Thoracic aorta (tissue), 2 donors: ENCODE measurements around the gene ZBTB16. TPM values are rescaled to one million over a fixed set of nuclear protein-coding genes. Genes with fewer than 3 reads are reported as not detected.

Experiments
- ATAC-seq: fragments of 150-250 bp; one replicate; pipeline ENCODE4 v1.8.0; 2017; ENCODE audit warnings: low read depth; ENCODE audit not compliant: insufficient number of reproducible peaks, low FRiP score
- DNase-seq: peaks from one replicate; pipeline ENCODE4 v3.0.0-alpha.2; 2020; ENCODE audit warnings: low spot score
- H3K27ac ChIP-seq, 2 donors: fragments of 200-600 bp; sonication (generic); 1 replicate in 1 of 2; 2 replicates in 1 of 2; pipeline ENCODE4 v1.5.1; 2016; ENCODE audit warnings: mild to moderate bottlenecking in 2 of 2, moderate library complexity in 2 of 2
- H3K27me3 ChIP-seq: fragments of 200-600 bp; sonication (generic); replicated peaks from 2 replicates; pipeline ENCODE4 v1.6.0; 2016; ENCODE audit warnings: mild to moderate bottlenecking; ENCODE audit not compliant: insufficient read depth
- H3K36me3 ChIP-seq: fragments of 200-600 bp; sonication (generic); one replicate; pipeline ENCODE4 v1.5.1; 2016
- H3K4me1 ChIP-seq, 2 donors: fragments of 200-600 bp; sonication (generic); 1 replicate in 1 of 2; 2 replicates in 1 of 2; pipeline versions ENCODE4 v1.5.1 to v1.6.0; 2016; ENCODE audit warnings: low read depth in 2 of 2, mild to moderate bottlenecking in 1 of 2; ENCODE audit not compliant: control insufficient read depth in 1 of 2
- H3K4me3 ChIP-seq: fragments of 200-600 bp; sonication (generic); 2 replicates; pipeline ENCODE4 v1.5.1; 2016; ENCODE audit warnings: mild to moderate bottlenecking
- H3K9me3 ChIP-seq: fragments of 200-600 bp; sonication (generic); 2 replicates; pipeline ENCODE4 v1.5.1; 2016
- CTCF ChIP-seq: fragments of 200-600 bp; sonication (generic); IDR thresholded peaks from one replicate; pipeline ENCODE4 v1.5.1; 2019; ENCODE audit warnings: antibody characterized with exemption
- total RNA-seq, 2 donors: library from RNA; depleted of rRNA; stranded (reverse); fragments of >200 nt; gene quantifications; one replicate each; pipeline versions ENCODE4 v1.1.0 to v1.2.3, GENCODE V29; 2016

The ZBTB16 gene
- total RNA-seq, 2 donors from 2014 or later = 314 to 545 TPM

DNA sequence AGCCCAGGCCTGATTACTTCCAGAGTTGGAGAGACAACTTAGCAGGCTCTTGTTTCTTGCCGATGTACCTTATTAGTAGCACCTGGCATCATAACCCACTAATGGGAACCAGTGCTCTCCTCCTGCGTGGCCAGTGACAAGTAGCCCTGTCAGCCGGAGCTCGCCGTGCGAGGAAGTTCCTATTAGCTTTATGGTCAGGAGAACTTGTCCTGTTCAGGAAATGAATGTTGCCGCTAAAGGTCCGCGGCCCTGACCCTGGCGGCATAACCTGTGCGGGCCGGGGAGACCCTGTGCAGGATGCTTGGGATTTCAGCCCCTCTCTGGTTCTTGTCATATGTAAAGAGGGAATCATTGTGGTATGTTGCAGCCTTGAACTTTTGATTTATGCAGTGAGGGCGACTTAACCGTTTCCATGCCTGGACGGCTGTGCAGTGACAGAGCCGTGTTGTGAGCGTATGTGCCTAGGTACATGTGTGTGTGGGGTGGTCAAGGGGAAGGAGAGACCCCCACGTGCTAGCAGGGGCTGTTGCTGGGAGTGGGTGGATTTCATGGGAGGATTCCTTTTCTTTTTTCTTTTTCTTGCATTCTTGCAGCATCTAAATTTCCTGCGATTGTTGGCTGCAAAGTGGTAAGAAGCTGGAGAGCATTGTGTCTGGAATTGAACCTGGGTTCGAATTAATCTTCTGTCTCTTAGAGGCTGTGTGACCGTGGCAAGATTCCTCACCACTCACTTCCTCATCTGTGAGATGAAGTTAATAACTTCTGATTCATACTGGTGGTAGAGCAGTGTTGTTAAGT is 15.2 kb downstream of the ZBTB16 start:
- Histone ChIP-seq H3K4me1 (peaks cover 89 to 98% of the 10 kb centered on the region in 2 donors), H3K27ac (peak overlapping the region; percentile 71 to 80), H3K4me3 (peak overlapping the region; percentile 62), H3K27me3 (no peaks in the 10 kb centered on the region), H3K36me3 (peaks cover 50% of the 10 kb centered on the region), H3K9me3 (no peaks in the 10 kb centered on the region)
- ATAC-seq (no peak), DNase-seq (no peak)
- TF ChIP-seq CTCF = no peak

- Histone ChIP-seq H3K9me3 (no peaks in the 10 kb centered on the region), H3K27ac (peak overlapping the region; percentile 71 to 80), H3K36me3 (peaks cover 48% of the 10 kb centered on the region), H3K4me1 (peaks cover 93 to 100% of the 10 kb centered on the region in 2 donors), H3K4me3 (peak overlapping the region; percentile 62), H3K27me3 (no peaks in the 10 kb centered on the region)
- DNase-seq (no peak), ATAC-seq (no peak)
- no peak for TF ChIP-seq CTCF
Observed at GRCh38 chr11:114075344-114075610, 15.8 kb downstream of the ZBTB16 start.

GRCh38 chr11:114075891-114076441 is 16.5 kb downstream of the ZBTB16 start:
- Histone ChIP-seq H3K4me1 (peaks cover 93 to 100% of the 10 kb centered on the region in 2 donors), H3K27me3 (no peaks in the 10 kb centered on the region), H3K4me3 (peak overlapping the region; percentile 62), H3K27ac (peak overlapping the region; percentile 71 to 80), H3K36me3 (peaks cover 43% of the 10 kb centered on the region), H3K9me3 (no peaks in the 10 kb centered on the region)
- peak; percentile 73 for TF ChIP-seq CTCF
- no peak for DNase-seq
- ATAC-seq = peak; percentile 30

- peaks cover 40% of the 10 kb centered on the region for H3K36me3 ChIP-seq
- no peaks in the 10 kb centered on the region for H3K27me3 ChIP-seq
- H3K4me3 ChIP-seq = peak overlapping the region; percentile 62
Observed at GRCh38 chr11:114076921-114077331, 17.4 kb downstream of the ZBTB16 start.

More at GRCh38 chr11:114076921-114077331, 17.4 kb downstream of the ZBTB16 start:
- peak overlapping the region; percentile 80 to 87 for H3K27ac ChIP-seq
- ATAC-seq (no peak), DNase-seq (no peak)
- peaks cover 91 to 100% of the 10 kb centered on the region in 2 donors for H3K4me1 ChIP-seq
- H3K9me3 ChIP-seq = no peaks in the 10 kb centered on the region
- TF ChIP-seq CTCF = no peak
